ENCODE results near the gene ZBTB1.

- no peak for TF ChIP-seq POLR2A (IDR thresholded peaks at IDR 0.05)
- peak in 3 of 6 experiments; percentile 10 to 44 (median 14) for TF ChIP-seq CTCF (IDR thresholded peaks at IDR 0.05)
These were observed 38.6 kb upstream of the ZBTB1 start for GRCh38 chr14:64465831-64466554.

All from adrenal gland (tissue), 5 donors.